Epithelial cell of proximal tubule (primary cell): Measurements from ENCODE around the gene GRIN3A. TPM values are rescaled to one million over a fixed set of nuclear protein-coding genes. Genes with fewer than 3 reads are reported as not detected.

Source experiments
- DNase-seq: peaks from one replicate; pipeline ENCODE4 v3.0.0-alpha.2; 2011; ENCODE audit warnings: low read depth
- H3K4me3 ChIP-seq: 2 replicates; pipeline ENCODE4 v1.5.1; 2011; ENCODE audit warnings: low read depth, mild to moderate bottlenecking, low read length
- CTCF ChIP-seq: conservative IDR thresholded peaks from 2 replicates; pipeline ENCODE4 v1.5.1; 2012; ENCODE audit warnings: low read depth, mild to moderate bottlenecking, low read length
- total RNA-seq: library from RNA; depleted of rRNA; stranded (reverse); fragments of >200 nt; gene quantifications from 2 replicates; pipeline ENCODE4 v1.2.3, GENCODE V29; 2015

The GRIN3A gene
- total RNA-seq, 1 donor from 2014 or later = not detected

GRCh38 chr9:101585740-101586139 lies 152.7 kb downstream of the GRIN3A start:
- no peak for DNase-seq
- no peak for TF ChIP-seq CTCF
- H3K4me3 ChIP-seq = no peak overlapping the region

- TF ChIP-seq CTCF = no peak
- no peak overlapping the region for H3K4me3 ChIP-seq
- DNase-seq = no peak
Measured at GRCh38 chr9:101582553-101582952, 155.9 kb downstream of the GRIN3A start.

- DNase-seq = no peak
- H3K4me3 ChIP-seq = no peak overlapping the region
- no peak for TF ChIP-seq CTCF
Measured at GRCh38 chr9:101579711-101580545, 158.5 kb downstream of the GRIN3A start.

GRCh38 chr9:101578378-101578777 lies 160.1 kb downstream of the GRIN3A start:
- DNase-seq = no peak
- no peak overlapping the region for H3K4me3 ChIP-seq
- TF ChIP-seq CTCF = no peak

GRCh38 chr9:101574731-101575333 lies 163.6 kb downstream of the GRIN3A start:
- no peak for TF ChIP-seq CTCF
- DNase-seq = no peak
- H3K4me3 ChIP-seq = no peak overlapping the region

- no peak overlapping the region for H3K4me3 ChIP-seq
- no peak for TF ChIP-seq CTCF
- DNase-seq = no peak
Measured at GRCh38 chr9:101572316-101572715, 166.1 kb downstream of the GRIN3A start.
